ENCODE results near the gene HERC6.

DNA sequence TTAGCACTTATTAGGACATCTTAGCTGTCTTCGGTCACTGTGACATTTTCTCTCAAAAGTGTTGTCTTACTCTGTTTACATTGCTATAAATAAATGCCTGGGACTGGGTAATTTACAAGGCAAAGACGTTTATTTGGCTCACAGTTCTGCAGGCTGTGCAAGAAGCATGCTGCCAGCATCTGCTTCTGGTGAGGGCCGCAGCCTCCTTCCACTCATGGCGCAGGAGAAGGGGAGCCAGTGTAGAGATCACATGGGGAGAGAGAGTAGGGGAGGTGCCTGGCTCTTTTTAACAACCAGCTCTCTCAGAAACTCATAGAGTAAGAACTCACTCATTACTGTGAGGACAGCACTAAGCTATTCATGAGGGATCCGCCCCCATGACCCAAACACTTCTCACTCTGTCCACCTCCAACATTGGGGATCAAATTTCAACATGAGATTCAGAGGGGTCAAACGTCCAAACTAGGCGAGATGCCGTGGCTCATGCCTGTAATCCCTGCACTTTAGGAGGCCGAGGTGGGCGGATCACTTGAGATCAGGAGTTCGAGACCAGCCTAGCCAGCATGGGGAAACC lies 43.5 kb upstream of the HERC6 start:
- TF ChIP-seq CTCF (IDR thresholded peaks at IDR 0.05; ENCODE audit: insufficient read depth, low read length) (no peak), SPI1 (IDR thresholded peaks at IDR 0.05; ENCODE audit: borderline replicate concordance, low read depth) (no peak)

All from HL-60 (cell line).